Raji (cell line): ENCODE measurements around the gene AP3D1.

Experiments used
- POLR2A ChIP-seq: IDR thresholded peaks from 2 replicates; pipeline ENCODE4 v1.6.1; 2011; ENCODE audit warnings: low read depth, low read length, control low read depth; ENCODE audit not compliant: insufficient read depth

AP3D1 gene

DNA sequence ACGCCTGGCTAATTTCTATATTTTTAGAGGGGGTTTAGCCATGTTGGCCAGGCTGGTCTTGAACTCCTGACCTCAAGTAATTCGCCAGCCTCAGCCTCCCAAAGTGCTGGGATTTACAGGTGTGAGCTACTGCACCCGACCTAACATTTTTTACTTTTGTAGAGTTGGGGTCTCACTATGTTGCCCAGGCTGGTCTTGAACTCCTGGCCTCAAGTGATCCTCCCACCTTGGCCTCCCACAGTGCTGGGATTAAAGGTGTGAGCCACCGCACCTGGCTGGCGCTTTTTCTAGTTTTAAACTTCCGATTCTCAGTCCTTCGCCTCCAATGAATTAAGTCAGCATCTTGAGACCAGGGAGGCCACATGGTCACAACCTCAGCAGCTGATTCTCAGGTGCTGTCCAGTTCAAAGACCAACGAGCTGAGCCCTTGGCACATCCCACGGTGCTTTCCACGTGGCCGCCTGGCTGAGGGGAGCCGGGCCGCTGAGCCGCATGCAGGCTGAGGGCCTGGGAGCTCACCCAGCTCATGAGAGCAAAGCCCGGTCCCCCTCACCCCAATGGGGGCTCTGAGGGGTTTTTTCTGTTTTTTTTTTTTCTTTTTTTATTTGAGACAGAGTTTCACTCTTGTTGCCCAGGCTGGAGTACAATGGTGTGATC lies 9.1 kb downstream of the AP3D1 start:
- TF ChIP-seq POLR2A: no peak

DNA sequence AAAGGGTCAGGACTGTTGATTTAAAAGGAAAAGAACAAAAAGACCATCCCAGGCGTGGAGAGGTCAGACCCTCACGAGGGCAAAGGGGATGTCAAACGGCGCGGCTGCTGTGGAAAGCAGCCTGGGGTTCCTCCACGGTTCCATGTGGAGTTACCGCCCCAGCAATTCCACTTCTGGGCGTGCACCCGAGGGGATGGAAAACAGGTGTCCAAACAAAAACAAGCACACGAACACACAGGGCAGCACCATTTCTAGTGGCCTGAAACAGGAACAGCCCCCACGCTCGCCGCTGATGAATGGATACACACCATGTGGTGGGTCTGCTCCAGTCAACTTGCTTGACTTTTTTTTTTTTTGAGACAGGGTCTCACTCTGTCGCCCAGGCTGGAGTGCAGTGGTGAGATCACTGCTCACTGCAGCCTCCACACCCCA lies 11.2 kb downstream of the AP3D1 start:
- TF ChIP-seq POLR2A: no peak

- TF ChIP-seq POLR2A: no peak
Observed at GRCh38 chr19:2139385-2140137, 11.8 kb downstream of the AP3D1 start.

DNA sequence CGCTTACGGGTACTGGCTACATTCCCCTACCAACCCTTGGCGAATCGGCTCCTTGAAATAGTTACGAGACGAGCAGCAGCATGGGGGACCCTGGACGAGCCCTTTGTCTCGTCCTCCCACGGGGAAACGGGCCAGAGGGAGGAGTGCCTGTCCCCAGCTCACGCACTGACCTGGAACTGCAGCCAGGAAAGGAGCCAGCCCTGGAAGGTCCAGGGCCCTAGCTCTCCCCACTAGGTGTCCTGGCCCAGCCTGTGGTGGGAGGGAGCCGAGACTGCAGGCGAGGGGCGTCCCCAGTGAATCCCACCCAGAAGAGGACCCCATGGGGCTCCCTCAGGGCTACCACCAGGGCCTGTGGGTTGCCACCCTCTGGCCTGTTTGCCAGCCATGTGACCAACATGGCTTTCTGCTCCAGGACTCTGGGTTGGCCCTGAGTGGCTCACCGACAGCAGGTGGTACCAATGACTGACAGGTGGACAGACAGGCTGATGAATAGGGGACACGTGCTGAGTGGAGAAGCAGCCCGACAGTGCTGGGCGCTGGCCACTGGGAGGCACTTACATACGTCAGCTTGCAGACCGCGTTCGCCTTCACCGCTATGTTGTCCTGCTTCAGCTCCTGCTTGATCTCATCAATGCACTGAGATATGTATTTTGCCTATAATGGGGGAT lies 13.2 kb downstream of the AP3D1 start:
- no peak for TF ChIP-seq POLR2A

DNA sequence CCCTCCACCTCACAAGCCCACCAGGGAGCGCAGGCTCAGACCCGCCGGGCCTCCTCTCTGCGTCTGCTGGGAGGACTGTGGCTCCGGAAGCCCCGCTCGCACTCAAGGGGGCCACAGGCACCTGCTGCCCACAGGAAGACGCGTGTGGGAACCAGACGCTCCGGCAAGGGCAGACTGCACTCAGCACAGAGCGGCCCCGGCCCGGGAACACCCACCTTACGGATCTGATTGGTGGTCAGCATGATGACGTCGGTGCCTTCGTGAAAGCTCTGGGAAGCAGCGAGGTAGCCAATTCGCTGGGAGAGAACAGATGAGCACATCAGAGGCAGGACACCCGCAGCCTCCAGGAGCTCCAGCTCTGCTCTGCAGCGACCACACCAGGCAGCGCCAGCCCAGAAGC lies 14.6 kb downstream of the AP3D1 start:
- no peak for TF ChIP-seq POLR2A

DNA sequence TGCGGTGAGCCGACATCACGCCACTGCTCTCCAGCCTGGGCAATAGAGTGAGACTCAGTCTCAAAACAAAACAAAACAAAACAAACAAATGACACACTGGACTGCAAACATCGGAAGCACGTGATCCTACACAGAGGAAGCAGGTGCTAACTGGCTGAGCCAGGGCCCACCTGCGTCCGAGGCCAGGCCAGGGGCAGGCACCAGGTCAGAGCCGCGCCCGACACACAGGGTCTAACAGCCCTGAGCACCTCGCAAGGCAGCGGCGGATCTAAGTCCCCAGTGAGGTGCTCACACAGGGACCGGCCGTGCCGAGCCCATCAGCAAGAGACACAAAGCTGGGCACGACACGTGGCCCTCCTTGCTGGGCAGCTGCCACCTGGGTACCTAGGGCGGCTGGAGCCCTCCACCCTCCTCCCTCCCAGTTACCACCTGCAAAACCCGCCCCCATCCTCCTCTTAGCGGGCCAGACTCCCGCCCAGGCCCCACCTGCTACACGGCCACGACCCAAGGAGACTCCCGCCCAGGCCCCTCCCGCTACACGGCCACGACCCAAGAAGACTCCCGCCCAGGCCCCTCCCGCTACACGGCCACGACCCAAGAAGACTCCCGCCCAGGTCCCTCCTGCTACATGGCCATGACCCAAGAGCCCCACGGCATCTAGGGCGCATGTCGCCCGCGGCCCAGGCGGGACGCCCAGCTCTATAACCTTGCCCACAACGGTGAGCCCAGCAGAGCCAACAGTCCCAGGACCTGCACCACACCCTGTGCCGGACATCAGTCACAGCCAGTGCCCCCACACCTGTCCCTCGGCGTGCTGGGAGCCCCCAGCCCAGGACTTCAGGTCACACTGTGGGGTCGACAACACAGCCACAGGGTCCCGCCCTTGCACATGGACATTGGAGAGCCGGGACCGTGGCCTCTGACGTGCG lies 15.6 kb downstream of the AP3D1 start:
- no peak for TF ChIP-seq POLR2A

DNA sequence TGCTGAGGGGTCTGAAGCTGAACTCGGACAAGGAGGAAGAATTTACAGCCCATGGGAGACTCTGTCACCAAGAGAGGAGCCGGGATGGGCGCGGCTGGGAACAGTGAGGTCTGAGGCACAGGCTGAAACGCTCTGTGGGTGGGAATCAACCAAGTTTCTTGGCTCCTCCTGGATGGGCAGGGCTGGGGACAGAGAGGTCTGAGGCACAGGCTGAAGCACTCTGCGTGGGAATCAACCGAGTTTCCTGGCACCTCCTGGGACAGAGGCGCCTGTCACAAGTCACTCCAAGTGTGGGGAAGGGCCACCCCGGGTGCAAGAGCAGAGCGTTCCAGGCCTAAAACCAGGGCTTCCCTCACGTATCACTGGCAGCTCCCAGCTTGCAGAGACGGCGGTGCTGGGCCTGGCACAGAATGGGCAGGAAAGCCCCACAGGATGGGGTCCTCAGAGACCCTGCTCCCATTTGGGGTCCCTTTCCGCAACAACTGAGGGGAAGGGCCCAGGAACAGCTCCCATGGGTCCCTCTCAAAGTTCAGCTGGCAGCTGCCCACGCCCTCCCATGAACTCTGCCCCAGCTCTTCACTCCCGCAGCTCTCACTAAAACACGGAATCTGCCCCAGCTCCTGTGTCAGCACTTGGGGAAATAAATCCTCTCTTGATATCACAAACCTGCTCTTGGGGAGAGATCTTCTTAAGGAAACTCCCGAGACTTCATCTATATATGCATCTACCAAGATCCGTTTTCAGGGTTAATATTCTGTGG lies 18.5 kb downstream of the AP3D1 start:
- TF ChIP-seq POLR2A: no peak

GRCh38 chr19:2132191-2132590 lies 19.2 kb downstream of the AP3D1 start:
- no peak for TF ChIP-seq POLR2A

GRCh38 chr19:2129892-2130770 lies 21.2 kb downstream of the AP3D1 start:
- TF ChIP-seq POLR2A: no peak

DNA sequence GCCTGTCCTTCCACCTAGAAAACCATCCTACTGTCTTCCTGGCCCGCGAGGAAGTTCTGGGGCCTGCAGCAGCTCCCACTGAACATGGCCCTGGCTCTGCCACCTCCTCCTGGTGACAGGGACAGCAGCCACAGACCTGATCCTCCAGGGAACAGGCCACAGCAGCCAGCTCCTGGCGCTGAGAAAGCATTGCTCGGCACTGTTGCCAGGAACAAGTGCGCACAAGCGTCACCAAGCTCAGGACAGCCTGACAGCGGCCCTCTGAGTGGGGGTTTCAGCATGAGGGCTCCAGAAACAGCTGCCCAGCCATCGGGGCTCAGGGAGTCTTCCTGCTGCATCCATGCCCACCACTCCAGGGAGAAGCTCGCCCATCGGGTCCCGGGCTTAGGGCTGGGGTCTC lies 21.9 kb downstream of the AP3D1 start:
- TF ChIP-seq POLR2A: no peak

DNA sequence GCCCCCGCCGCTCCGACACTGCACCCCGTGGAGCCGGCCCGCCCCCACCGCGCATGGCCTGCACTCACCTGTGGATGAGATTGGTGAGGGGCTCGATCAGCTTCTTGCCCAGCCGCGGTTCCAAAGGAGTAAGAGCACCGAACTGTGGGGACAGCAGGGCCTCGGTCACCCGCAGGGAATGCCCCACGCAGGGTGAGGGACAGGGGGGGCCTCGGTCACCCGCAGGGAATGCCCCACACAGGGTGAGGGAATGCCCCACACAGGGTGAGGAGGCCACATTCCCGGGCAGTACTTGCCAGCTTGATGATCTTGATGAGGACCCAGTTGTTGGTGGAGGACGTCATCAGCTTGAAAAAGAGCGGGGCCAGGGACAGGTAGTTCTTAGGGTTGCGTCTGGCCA lies 22.3 kb downstream of the AP3D1 start:
- no peak for TF ChIP-seq POLR2A

GRCh38 chr19:2127758-2128157 lies 23.6 kb downstream of the AP3D1 start:
- no peak for TF ChIP-seq POLR2A

DNA sequence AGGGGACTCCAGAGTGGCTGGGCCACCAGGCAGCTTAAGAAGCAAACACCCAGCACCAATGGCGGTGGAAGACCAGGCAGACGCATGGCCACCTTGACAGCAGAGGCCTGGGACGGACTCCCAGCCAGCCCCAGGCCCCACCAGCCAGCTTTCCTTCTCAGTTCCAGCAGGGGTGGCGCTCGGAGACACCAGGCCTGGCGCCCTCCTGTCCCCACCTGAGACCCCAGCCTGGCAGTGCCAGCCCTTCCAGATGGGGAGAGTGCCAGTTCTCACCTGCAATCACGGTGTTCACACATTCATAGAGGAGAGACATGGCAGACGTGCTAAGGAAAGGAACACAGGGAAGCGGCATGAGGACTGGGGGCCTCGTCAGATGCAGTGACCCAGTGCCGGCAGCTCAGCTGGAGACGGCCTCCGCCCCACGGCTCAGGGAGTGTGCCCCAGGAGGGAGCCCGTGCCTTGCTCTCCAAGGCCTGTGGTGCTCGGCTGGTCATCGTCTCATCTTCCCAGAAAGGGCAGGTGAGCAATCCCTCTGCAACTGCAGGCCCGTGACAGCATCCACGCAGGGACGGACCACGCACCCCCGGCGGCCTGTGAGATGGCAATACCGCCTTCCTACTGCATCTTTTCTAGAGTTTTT lies 24.4 kb downstream of the AP3D1 start:
- no peak for TF ChIP-seq POLR2A
